ENCODE results near the gene CNOT1.

- no peak for TF ChIP-seq CTCF (IDR thresholded peaks at IDR 0.05; ENCODE audit: low read length)
- TF ChIP-seq EZH2 (IDR thresholded peaks at IDR 0.05; ENCODE audit: borderline replicate concordance, low read length), result no peak
These were observed 99.4 kb downstream of the CNOT1 start for GRCh38 chr16:58530179-58530578.

All from OCI-LY1 (cell line).